ENCODE results near the gene KCNQ1.

The KCNQ1 gene

DNA sequence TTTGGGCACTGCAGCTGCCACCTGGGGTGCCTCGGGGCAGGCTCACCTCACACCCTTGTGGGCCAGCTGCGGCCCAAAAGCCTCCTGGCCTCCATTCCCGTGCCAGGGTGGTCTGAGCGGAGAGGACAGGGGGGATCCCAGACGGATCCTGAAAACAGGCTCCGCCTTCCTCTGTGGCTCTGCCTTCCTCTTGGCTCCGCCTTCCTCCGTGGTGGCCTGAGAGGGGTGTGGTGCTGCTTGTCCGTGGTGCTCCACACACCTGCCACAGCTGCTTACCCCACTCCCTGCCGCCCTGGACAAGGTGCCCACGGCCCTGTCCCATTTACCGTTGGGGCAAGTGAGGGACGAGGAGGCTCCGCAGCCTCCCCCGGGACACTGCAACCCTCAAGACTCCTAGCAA lies 278.1 kb downstream of the KCNQ1 start:
- no peak for DNase-seq

DNA sequence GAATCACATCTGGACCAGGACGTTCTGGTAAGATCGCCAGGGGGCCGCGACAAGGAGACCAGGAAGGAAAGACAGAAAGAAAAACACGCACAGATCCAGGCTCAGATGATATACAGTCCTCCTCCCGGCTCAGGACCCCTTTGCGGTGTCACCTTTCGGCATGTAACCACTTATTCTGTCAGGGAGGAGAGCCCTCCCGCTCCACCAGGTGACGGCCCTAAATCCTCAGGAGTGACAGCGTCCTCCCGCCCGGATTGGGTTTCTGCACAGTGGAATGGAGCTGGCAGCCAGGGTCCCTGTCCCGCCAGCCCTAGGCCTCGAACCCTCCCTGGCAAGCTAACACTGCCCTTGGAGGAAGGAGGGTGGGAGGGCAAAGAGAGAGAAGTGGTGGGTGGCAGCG lies 279.3 kb downstream of the KCNQ1 start:
- DNase-seq, result no peak

DNA sequence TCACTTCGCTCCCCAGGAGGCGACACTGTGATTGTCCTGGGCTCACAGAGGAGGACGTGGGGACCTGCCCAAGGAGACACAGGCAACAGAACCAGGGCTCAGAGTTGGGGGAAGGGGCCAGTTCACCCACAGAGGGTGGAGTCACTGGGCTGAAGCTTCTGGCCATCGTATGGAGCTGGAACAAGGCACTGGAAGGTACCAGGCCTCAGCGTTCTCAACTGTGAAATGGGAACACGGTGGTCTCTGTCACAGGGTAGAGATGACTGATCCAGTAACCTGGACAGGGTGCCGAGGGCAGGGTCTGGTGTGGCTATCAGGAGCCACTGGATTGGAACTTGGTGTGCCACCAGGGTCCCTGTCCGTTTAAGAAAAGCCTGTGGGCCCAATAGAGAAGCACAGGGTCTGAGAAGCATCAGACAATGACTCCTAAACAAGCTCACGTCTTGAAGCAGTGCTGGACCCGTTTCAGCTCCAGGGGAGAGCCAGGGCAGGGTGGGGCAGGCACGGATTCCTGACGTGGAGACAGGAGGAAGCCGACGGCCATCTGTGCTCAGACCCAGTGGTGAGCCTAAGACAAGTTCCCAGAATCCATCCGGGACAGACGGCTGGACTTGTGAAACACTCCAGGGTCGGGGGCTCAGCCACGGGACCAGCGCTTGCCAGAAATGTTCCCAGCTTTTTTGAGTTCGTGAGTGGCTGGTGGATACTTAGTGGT lies 280.0 kb downstream of the KCNQ1 start:
- DNase-seq, result peak; percentile 75

DNA sequence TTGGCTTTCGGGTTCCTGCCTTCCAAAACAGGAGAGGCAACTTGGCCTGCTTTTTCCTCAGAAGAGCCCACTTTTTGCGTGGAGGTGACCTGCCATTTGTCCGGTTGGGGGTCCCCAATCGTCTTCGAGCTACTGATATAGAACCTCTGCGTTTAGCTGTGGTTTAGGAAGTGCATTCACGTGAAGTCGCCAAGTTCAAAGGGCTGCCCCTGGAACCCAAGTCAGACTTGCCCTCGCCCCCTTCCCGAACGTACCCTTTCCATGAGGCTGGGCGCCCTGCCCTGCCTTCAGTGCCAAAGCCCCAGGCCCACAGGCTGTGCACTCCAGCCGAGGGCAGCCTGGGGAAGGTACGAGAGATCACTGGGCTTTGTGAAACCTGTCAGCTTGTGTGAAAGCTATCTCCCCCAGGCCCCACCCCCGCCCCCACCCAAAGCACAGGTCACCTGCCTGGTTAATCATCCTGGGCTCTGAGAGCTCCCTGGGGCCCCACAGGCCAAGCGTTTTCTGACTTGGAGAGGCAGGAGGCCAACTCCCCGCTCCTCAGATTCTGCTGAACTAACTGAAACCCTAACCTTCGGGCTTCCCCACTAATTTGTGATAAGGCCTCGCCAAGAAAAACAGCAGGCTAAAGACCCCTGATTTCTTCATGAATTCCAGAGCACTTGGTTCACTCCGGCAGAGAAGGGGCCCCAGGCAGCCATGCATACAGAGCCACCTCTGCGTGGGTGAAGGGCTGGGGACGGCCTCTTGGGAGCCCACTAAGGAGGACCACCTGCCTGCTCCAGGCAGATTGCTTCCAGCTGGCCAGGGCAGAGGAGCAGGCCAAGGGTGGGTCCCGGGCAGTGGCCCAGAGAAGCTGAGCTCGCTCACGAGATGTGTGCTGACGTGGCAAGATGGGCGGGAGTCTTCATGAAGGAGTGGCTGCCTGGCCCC lies 280.8 kb downstream of the KCNQ1 start:
- peak; percentile 90 for DNase-seq

DNA sequence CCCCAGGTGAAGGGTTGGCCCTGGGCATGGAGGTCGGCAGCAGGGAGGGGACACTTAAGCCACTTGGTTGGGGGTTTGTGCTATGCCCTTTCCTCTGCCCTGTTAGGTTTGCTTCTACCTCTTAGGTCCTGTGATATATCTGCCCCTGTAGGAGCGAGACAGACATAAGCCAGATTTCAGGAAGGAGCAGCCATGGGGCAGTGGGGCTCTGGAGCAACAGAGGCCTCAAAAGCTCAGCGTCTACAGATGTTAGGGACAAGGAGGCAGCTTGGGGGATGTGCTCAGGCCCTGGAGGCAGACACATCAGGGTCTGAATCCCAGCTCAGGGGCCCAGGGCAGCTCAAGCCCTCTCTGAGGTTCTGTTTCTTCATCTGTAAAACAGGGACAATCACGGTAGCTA lies 282.2 kb downstream of the KCNQ1 start:
- no peak for DNase-seq

DNA sequence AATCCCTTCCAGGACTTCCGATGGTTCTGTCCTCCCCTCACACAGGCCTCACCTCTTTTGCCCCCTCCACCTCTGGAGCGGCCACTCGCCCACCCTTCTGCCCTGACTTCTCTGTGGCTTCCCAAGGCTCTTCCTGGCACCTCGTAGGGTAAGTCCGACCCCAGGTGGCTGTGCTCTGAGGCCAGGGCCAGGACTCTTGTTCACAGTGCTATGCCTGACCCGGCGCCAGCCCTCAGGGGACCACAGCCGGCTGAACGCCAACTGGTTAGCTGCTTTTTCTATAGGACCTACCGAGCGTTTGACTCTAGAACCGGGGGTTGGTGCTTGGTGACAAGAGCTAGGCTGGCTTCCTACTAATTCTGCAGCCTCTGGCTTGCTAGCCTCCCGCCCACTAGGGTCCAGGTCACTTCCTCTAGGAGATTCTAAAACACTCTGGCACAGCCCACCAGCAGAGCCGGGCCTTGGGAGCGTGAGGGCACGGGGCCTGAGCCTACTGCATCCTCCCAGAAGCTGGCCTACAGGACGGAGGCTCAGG lies 283.4 kb downstream of the KCNQ1 start:
- no peak for DNase-seq

DNA sequence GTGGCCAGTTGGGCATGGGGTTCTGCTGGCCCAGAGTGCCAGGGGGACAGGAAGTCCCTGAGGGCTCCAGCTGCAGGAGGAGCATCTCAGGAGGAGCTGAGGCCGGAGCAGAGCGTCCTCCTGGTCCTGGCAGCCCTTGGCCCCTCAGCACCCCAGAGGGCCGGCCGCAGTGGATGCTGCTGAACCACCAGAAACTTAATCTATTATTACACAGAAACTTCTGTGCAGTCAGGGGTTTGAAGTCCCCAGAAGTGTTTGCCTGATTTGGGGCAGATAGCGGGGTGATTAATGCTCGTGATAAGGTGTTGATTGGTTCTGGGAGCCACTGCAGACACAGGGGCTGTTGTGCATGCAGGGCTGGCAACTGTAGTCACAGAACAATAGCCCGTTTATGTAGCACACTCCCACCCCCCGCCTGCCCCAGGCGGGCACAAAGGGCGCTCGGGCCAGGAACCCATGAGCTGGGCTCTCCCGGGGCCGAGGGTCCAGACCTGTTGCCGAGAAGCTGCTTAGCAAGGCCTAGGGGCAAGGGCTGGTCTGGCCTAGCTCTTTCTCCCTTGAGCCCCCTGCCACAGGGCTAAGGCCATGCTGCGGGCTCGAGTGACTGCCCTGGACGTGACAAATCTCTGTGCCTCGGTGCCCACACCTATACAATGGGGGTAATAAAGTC lies 284.0 kb downstream of the KCNQ1 start:
- no peak for DNase-seq

DNA sequence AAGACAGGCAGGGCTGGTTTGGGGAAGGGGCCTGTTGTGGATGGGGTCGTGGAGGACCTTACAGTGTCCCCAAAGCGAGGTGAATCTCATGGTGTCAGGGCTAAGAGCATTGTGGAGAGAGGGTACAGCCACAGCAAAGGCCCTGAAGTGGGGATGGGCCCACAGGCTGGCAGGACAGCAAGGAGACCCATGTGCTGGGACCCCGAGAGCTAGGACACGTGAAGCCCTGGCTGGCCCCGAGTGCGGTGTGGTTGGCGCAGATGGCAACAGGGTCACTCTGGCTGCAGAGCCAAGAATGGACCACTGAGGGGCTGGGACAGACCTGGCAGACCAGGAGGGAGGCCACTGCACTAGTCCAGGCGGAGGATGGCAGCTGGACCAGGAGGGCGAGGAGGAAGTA lies 285.0 kb downstream of the KCNQ1 start:
- no peak for DNase-seq

DNA sequence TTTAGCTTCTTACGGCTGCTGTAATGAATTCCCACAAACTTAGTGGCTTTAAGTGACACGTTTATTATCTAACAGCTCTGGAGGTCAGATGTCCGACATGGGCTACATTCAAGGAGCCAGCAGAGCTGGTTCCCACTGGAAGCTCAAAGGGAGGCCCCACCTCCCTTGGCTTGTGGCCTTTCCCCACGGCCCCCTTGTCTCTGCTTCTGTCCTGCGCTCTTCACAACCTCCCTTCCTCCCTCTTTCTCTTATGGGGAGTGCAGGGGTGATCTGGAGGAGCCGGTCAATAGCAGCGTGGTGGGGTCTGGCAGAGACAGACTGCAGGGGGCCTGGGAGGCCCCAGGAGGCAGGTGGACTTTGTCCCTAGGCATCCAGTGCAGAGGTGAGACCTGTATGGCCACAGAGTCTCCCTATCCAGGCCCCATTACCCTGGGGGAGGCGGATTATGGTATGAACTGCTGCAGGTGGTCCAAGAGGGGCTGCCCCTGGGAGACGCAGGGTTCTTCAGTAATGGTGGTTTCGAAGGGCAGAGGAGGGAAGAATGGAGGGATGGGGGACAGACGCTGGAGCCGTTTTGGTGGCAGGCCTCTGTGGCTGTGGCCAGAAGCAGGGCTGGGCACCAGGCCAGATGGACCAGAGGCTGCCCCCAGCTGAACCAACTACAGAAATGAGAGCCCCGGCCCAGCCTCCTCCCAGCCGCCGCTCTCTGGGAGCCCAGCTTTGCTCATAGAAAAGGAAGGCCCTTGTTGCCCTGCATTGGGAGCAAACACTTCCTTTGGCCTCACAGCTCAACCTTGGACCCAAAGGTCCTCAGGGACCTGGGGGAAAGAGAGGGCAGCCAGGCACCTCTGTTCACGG lies 285.7 kb downstream of the KCNQ1 start:
- DNase-seq, result no peak

DNA sequence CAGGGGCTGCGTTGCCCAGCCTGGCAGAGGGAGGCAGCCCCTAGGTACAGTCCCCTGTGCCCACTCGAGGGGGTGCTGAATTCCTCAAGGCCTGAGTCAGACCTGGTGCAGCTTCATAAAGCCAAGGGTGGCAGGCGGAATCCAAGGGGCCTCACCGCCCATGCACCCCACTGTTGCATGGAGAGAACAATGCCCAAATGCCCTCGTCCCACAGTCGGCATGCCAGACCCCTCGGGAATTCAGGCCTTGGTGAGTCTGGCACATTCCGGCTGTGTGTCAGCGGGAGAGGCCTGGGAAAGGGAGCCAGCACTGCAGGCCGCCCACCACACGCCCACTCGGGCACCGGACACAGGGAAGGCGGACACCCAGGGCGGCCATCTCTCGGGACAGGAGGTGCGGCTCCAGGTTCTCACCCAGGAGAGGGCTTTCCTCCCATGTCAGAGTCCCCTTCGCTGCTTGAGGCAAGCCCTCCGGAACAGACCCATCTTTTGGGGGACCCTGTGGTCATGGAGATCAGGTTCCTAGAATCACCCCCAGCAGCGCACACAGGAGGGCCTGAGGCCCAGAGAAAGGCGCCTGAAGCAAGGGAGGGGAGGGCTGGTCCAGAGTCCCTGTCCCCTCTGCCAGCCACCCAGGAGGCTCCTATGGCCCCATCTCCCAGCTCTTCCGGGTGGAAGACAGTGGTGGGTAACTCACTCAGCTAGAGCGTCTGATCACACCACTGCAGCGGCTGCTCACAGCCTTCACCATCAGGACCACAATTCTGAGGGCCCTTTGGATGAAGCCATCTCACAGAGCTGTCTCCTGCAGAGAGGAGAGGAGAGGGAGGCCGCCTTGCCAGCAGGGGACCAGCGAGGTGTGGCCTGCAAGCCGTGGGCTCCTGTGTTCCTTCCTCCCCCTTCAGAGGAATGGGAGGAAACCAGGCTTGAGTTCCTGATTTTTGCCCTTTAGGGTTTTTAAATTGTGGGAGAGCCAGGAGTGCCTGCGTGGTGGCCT lies 286.6 kb downstream of the KCNQ1 start:
- no peak for DNase-seq

DNA sequence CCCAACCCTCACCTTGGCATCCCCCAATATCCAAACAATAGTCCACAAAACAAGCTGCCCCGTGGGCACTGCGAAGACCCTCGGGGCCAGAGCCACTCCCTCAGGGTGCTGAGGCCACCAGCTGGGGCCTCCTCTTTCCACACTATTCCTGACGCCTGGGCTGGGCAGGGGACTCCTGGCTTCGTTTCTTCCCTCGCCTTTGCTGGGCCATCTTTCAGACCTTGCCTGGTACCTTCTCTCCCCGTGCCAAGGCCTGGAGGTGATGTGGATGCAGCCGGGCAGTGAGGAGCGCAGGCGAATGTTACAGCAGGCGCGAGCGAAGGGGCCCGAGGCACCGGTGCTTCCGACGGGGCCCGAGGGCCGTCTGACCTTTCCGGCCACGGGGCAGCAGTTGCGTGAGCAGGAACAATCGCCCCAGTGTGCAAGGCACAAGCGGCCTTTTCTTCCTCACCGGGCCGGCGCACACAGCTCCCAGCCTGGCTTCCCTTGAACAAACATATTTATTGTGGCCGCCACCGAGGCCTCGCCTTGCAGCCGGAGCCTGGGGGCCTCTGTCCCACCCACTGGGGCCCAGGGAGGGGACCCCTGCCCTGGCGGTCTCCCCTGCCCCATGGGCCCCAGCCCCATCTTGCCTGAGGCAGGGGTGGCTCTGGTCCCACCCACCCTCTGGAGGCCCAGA lies 287.6 kb downstream of the KCNQ1 start:
- DNase-seq, result no peak

DNA sequence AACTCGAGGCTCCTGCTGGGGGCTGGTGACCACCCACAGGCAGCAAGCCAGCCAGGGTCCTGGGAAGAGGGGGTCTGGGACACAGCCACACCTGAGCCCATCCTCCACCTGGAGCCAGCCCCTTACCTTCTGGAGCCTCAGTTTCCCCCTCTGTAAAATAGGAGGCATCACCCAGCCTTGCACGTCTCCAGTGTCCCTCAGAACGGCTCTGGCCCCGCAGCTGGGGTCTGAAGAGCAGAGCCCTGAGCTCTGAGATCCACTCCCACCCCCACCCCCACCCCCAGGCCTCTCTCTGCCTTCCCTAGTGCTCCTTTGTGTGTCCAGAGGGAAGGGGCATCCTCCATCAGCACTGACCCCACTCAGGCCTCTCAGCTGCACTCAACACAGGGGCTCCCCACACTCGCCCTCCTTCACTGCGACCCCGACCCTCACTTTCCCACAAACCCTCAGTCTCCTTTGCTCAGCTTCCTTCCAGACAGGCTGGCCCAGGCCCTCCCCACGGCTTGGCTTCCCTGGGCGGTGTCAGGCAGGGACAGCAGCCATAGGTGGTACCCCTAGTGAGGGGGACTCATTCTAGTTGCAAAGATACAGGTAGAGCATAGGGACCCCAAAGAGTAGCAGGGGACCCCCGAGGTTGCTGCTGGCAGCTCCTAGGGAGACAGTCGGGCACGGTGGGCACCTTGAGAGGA lies 288.3 kb downstream of the KCNQ1 start:
- DNase-seq, result no peak

DNA sequence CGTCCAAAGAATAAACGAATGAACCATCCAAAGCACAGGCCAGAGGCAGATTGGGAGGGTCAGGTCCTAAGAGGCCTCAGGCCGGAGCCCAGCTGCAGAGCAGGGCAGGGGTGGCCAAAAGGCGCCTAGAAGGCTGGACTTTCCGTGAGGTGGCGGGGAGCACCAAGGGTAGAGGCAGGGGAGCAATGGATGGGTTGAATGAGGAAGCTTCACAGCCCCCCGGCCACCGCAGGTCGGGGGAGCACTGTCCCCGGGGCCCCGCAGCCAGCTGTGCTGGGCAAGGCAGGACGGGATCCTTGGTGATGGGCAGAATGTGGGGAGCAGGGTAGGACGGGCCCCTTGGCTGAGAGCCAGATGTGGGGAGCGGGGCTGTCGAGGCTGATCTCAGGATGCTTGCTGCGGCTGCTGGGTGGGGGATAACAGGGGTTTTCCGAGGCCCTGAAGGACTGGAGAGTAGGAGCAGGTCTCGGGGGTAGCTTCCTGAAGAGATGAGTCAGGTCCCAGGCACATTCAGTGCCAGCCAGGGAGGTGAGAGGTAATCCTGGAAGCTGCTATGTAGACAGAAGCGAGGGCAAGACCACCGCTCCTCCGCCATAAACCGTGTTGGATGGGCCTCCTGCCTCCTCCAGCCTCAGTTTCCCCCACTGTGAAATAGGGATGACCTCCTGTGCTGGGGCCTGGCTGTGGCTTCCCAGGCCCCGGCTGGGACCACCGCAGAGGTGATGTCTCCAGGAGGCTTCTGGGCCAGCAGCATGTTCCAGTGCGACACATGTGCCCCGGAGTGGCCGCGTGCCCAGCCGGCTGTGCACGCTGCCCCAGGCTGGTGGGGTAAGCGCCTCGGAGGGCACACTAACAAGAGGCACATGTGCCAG lies 289.6 kb downstream of the KCNQ1 start:
- no peak for DNase-seq

DNA sequence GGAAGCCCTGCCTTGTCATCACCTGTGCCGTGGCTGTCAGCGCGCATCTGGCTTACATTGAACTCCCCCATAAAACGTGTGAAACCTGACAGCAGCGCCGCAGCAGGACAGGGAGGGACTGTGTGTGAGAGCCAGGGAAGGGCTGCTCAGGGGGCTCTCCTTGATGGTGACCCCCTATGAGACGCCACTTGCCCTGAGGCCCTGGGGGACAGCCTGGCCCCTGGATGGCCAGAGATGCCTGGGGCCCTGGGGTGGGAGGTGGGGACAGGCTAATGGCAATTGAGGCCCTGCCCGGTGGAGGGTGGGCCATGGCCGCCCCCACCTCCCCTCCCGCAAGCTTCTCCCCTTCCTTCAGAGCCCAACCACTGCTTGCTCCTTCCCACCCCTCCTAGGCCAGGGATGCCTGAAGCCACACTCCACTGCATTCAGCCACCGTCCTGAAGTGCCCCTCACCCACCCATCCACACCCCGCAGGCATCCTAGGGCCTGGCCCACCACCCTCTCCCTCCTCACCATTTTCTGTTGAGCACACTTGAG lies 290.3 kb downstream of the KCNQ1 start:
- DNase-seq, result no peak

DNA sequence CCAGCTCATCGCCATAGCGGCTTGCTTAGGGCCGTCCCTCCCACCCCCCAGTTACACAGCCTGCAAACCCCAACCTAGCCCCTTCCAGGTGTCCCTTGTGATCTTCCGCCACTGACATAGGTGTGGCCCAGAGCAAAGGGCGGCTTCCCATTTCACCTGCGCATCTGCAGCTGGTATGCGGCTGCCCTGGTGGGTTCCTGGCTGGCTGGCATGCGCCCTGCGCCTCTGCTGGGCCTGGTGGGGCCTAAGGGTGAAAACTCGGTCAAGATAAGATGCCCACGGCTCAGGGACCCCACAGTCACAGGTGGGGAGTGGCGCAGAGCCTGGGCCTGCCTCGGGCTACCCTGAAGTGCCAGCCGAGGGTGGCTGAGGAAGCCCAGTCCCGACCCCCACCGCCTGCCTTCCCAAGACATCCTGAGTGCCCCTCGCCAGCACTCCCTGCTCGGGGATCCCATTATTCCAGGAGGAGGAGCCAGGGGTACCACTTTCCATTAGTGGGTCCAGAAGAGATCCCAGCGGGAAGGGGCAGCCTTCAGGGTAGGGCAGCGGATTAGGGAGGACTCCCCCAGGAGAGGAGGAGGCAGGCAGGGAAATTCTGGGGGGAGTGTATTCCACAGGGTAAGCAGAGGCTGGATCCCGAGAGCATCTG lies 291.9 kb downstream of the KCNQ1 start:
- no peak for DNase-seq

DNA sequence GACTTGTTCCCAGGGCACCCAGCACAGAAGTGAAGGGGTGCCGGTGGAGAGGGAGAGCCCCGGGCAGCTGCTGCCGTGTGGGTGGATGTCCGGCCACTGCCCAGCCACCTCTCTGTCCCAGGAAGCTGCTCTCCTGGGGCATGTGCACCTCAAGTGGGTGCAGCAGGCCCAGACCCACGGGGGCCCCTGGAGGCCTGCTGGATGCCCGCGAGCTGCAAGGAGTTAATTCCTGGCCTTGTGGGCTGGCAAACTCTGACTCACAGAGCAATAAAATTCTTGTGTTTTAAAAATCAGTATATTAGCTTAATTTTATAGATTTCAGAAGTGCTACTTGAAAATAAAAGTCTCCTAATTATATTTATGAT lies 292.4 kb downstream of the KCNQ1 start:
- DNase-seq, result no peak

DNA sequence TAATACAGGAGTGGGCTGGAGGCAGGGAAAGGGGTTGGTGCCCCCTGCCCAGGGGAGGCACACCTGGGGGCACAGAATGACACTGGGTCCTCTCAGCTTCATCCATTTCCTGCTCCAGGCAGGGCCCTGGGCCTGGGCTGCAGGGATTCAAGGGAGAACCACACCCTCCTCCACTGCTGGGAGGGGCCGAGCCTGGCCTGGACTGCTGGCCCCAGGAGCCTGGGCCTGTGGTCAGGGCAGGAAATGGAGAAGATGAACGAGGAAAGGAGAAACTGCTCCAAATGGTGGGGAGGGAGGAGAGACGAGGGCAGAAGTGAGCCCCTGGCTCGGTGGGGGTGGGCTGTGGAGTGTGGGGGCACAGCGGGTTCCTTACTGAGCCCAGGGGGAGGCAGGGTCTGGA lies 293.1 kb downstream of the KCNQ1 start:
- no peak for DNase-seq

Data from right hindlimb (tissue), 1 donor.